Karpas-422 (cell line): Measurements from ENCODE around the gene UPF3B. TPM values are rescaled to one million over a fixed set of nuclear protein-coding genes. Genes with fewer than 3 reads are reported as not detected.
A peak's percentile ranks its signal among the peaks of the same experiment; 100 is the strongest.
"Not testable (repeated sequence)": the region's sequence is repeated elsewhere in the genome, so short reads cannot be mapped to it uniquely, and the experiment has no call there.

ENCODE experiments used
- DNase-seq: peaks from one replicate; pipeline ENCODE4 v3.0.0-alpha.2; 2015
- H2AFZ ChIP-seq: fragments of 200-600 bp; sonication (generic); 2 replicates; pipeline ENCODE4 v1.6.1; 2014; ENCODE audit warnings: antibody characterized with exemption, low read length, mixed read lengths
- H3K27ac ChIP-seq: fragments of 200-600 bp; sonication (generic); 2 replicates; pipeline ENCODE4 v1.5.1; 2014; ENCODE audit warnings: mild to moderate bottlenecking, low read length, moderate library complexity
- H3K27me3 ChIP-seq: fragments of 200-600 bp; sonication (generic); 2 replicates; pipeline ENCODE4 v1.6.1; 2014; ENCODE audit warnings: low read length, mixed read lengths
- H3K36me3 ChIP-seq: fragments of 200-600 bp; sonication (generic); 2 replicates; pipeline ENCODE4 v1.6.1; 2014; ENCODE audit warnings: low read length, mixed read lengths; ENCODE audit not compliant: insufficient read depth
- H3K4me1 ChIP-seq: fragments of 200-600 bp; sonication (generic); 2 replicates; pipeline ENCODE4 v1.6.1; 2014; ENCODE audit warnings: mild to moderate bottlenecking, low read length, mixed read lengths
- H3K4me2 ChIP-seq: fragments of 200-600 bp; sonication (generic); 2 replicates; pipeline ENCODE4 v1.6.1; 2014; ENCODE audit warnings: low read length, low read depth, mild to moderate bottlenecking; ENCODE audit not compliant: poor library complexity, severe bottlenecking
- H3K4me3 ChIP-seq: fragments of 200-600 bp; sonication (generic); 2 replicates; pipeline ENCODE4 v1.5.1; 2014; ENCODE audit warnings: mild to moderate bottlenecking, antibody characterized with exemption, low read length, mixed read lengths
- H3K79me2 ChIP-seq: fragments of 200-600 bp; sonication (generic); 2 replicates; pipeline ENCODE4 v1.6.1; 2014; ENCODE audit warnings: mild to moderate bottlenecking, low read length, mixed read lengths
- H3K9ac ChIP-seq: fragments of 200-600 bp; sonication (generic); 2 replicates; pipeline ENCODE4 v1.6.0; 2014; ENCODE audit warnings: low read length
- H3K9me2 ChIP-seq: fragments of 200-600 bp; sonication (generic), shearing (Covaris generic); replicated peaks from 2 replicates; pipeline ENCODE4 v1.6.0; 2014; ENCODE audit warnings: mild to moderate bottlenecking, low read length, moderate library complexity; ENCODE audit not compliant: insufficient read depth
- H3K9me3 ChIP-seq: fragments of 300-700, 200-600 bp; sonication (generic); 2 replicates; pipeline ENCODE4 v1.6.1; 2014; ENCODE audit warnings: low read length, mixed read lengths
- H4K20me1 ChIP-seq: fragments of 200-600 bp; sonication (generic); 2 replicates; pipeline ENCODE4 v1.6.1; 2014; ENCODE audit warnings: mild to moderate bottlenecking, antibody characterized with exemption, low read length, low read depth; ENCODE audit not compliant: insufficient read depth
- total RNA-seq: library from RNA; depleted of rRNA; stranded (reverse); fragments of >200 nt; shearing (Covaris generic); gene quantifications from 2 replicates; pipeline ENCODE4 v1.2.3, GENCODE V29; 2014; ENCODE audit warnings: low replicate concordance

UPF3B gene
- total RNA-seq, 1 experiment from 2014 or later: 8.9 TPM

DNA sequence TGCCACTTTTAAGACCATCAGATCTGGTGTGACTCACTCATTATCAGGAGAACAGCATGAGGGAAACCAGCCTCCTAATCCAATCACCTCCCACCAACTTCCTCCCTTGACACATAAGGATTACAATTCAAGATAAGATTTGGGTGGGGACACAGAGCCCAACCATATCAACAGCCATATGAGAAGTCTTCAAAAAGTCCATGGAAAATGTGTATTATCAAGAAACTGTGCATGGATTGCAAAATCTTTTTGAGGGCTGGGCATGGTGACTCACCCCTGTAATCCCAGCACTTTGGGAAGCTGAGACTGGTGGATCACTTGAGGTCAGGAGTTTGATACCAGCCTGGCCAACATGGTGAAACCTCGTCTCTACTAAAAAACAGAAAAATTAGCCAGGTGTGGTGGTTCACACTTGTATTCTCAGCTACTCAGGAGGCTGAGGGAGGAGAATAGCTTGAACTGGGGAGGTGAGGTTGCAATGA is 43.5 kb downstream of the UPF3B start:
- Histone ChIP-seq H4K20me1 (no peaks in the 10 kb centered on the region), H3K4me3 (no peak overlapping the region), H3K79me2 (no peaks in the 10 kb centered on the region), H3K27me3 (no peaks in the 10 kb centered on the region), H3K9me3 (no peaks in the 10 kb centered on the region), H3K9me2 (no peaks in the 10 kb centered on the region), H3K4me1 (no peaks in the 10 kb centered on the region), H3K9ac (no peak overlapping the region), H2AFZ (no peak overlapping the region), H3K4me2 (no peak overlapping the region), H3K27ac (no peak overlapping the region), H3K36me3 (no peaks in the 10 kb centered on the region)
- DNase-seq: no peak

DNA sequence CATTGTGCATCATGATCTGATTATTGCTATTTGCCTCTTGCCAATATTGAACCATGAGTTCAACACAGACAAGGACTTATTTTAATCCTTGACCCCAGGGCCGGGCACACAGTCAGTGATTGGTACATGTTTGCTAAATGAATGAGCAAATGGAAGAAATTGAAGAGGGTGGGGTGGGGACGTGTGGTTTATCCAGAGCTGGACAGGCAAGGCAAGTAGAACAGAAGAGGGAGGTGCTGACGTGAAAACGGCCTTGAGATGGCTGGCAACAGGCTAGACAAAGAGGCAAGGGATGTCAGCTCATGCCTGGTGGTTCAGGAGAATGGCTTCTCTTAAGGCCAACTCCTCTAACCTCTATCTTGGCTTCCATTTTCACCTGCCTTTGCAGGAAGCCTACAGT is 44.3 kb downstream of the UPF3B start:
- not testable (repeated sequence) for H3K4me2 ChIP-seq, H3K27me3 ChIP-seq, H3K27ac ChIP-seq, H3K79me2 ChIP-seq, H3K9ac ChIP-seq, H3K4me1 ChIP-seq, DNase-seq, H2AFZ ChIP-seq, H4K20me1 ChIP-seq, H3K4me3 ChIP-seq, H3K36me3 ChIP-seq, H3K9me2 ChIP-seq, H3K9me3 ChIP-seq

DNA sequence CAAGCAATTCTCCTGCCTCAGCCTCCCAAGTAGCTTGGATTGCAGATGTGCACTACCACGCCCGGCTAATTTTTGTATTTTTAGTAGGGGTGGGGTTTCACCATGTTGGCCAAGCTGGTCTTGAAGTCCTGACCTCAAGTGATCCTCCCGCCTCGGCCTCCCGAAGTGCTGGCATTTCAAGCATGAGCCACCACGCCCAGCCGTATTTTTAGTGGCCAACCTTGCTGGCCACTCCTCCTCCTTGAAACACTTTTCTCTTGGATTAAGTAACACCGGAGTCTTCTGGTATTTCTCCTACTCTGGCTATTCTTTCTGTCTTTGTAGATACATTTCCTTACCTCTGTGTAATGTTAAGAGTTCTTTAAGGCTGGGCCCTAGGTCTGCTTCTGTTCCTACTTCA is 50.2 kb downstream of the UPF3B start:
- Histone ChIP-seq H3K36me3 (no peaks in the 10 kb centered on the region), H3K27ac (no peak overlapping the region), H3K4me3 (no peak overlapping the region), H2AFZ (no peak overlapping the region), H3K4me2 (no peak overlapping the region), H4K20me1 (no peaks in the 10 kb centered on the region), H3K9me3 (no peaks in the 10 kb centered on the region), H3K79me2 (no peaks in the 10 kb centered on the region), H3K27me3 (no peaks in the 10 kb centered on the region), H3K9ac (no peak overlapping the region), H3K9me2 (no peaks in the 10 kb centered on the region), H3K4me1 (no peaks in the 10 kb centered on the region)
- DNase-seq: no peak

DNA sequence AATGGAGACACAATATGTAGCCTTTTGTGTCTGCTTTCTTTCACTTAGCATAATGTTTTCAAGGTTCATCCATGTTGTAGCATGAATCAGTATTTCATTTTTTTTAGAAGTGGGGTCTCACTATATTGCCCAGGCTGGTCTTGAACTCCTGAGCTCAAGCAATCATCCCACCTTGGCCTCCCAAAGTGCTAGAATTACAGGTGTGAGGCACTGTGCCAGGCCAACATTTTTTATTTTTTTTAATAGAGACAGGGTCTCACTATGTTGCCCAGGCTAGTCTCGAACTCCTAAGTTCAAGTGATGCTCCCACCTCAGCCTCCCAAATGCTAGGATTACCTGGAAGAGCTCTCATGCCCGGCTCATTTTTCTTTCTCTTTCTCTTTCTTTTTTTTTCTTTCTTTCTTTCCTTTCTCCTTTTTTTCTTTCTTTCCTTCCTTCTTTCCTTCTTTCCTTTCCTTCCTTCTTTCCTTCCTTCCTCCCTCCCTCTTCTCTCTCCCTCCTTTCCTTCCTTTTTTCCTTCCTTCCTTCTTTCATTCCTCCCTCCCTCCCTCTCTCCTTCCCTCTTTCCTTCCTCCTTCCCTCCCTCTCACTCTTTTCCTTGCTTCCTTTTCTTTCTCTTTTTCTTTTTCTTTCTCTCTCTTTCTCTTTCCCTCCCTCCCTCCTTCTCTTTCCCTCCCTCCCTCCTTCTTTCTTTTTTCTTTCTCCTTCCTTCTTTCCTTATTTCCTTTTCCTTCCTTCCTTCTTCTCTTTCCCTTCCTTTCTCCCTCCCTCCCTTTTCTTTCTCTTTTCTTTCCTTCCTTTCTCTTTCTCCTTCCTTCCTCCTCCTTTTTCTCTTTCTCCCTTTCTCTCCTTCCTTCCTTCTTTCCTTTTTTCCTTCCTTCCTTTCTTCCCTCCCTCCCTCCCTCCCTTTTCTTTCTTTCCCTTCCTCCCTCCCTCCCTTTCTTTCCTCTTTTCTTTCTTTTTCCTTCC is 51.2 kb downstream of the UPF3B start:
- no peak for DNase-seq
- H3K36me3 ChIP-seq: no peaks in the 10 kb centered on the region
- no peaks in the 10 kb centered on the region for H3K79me2 ChIP-seq
- no peak overlapping the region for H3K4me3 ChIP-seq
- H3K9me3 ChIP-seq: no peaks in the 10 kb centered on the region
- H3K27me3 ChIP-seq: no peaks in the 10 kb centered on the region
- H4K20me1 ChIP-seq: no peaks in the 10 kb centered on the region
- no peaks in the 10 kb centered on the region for H3K9me2 ChIP-seq
- no peak overlapping the region for H3K27ac ChIP-seq
- H3K4me1 ChIP-seq: no peaks in the 10 kb centered on the region
- H3K9ac ChIP-seq: no peak overlapping the region
- no peak overlapping the region for H3K4me2 ChIP-seq
- no peak overlapping the region for H2AFZ ChIP-seq

DNA sequence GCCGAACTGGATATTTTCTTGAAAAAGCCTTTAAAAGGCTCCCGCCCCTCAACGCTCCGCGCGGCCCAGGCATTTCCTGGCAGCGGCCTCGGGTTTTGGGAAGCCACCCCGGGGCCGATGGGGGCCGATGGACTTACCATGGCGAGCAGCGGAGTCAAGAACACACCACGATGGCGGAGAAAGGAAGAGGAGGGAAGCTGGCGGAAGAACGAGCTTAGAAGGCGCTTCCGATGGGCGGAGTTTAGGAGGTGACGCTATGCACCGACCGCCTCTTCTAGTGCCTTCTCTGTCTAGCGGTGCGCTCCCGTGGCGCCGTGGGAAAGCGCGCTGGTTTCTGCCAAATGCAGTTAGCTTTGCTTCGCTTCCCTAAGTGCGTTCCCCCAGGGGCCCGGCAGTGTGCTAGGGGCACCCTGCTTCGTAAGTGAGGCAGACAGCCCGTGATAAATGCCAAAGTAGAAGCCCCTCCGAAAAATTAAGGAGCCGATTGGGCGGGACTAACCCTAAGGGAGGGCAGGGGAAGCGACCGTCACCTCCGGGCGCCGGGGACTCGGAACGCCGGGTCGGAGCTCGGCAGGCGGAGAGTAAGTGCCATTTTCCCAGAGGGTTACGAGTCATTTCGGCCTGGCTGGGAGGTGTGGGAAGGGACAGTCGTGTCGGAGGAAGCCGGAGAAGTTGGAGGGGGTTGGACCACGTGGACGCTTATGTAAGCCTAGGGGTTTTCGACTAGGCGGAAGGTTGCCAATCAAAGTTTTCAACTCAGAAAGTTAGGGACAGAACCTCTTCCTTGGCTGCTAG is 61.1 kb downstream of the UPF3B start, which contains the start of gene RPL39:
TSS of gene RPL39 (minus strand) at position 194 of the 795 bp plus-strand sequence. CDS start at position 140, 54 bp downstream.
- Histone ChIP-seq H3K4me2 (peak within 1 kb of the TSS; percentile 80), H3K79me2 (peaks cover 47% of the 10 kb centered on the region), H3K9me3 (no peaks in the 10 kb centered on the region), H3K27me3 (no peaks in the 10 kb centered on the region), H3K9me2 (no peaks in the 10 kb centered on the region), H3K36me3 (peaks cover 14% of the 10 kb centered on the region), H3K4me3 (peak within 1 kb of the TSS; percentile 95), H3K27ac (peak within 1 kb of the TSS; percentile 81), H4K20me1 (peaks cover 34% of the 10 kb centered on the region), H3K9ac (peak within 1 kb of the TSS; percentile 95), H3K4me1 (peaks cover 21% of the 10 kb centered on the region), H2AFZ (0 out of 2 replicates have a peak within 1 kb of the TSS, but pooled peaks have one; percentile 52)
- DNase-seq: peak; percentile 94

DNA sequence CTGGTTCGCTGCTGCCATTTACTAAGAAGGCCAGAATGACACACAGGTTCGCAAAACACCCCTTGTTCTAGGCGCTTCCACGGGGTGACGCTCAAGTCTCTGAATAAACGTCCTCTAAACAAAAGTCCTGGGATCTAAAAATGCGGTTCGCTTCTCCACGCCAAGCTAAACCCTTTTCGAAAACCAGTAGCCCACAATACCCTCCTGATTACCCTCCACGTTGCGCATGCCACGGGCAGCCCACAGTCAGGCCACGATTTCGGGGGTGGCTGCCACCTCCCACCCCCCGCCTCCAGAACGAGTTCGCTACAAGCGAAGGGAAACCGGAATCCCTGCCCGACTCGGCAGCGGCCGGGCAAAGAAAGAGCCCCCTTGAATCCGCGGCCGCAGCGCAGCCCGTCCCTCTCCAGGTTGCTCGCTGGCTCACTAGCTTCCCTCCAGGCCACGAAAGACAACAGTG is 61.8 kb downstream of the UPF3B start:
- peak overlapping the region; percentile 80 for H3K4me2 ChIP-seq
- H3K27ac ChIP-seq: peak overlapping the region; percentile 81
- H3K9me3 ChIP-seq: no peaks in the 10 kb centered on the region
- H2AFZ ChIP-seq: no peak overlapping the region
- peaks cover 34% of the 10 kb centered on the region for H4K20me1 ChIP-seq
- peaks cover 21% of the 10 kb centered on the region for H3K4me1 ChIP-seq
- peak overlapping the region; percentile 95 for H3K9ac ChIP-seq
- peaks cover 47% of the 10 kb centered on the region for H3K79me2 ChIP-seq
- no peaks in the 10 kb centered on the region for H3K27me3 ChIP-seq
- no peaks in the 10 kb centered on the region for H3K9me2 ChIP-seq
- H3K36me3 ChIP-seq: peaks cover 14% of the 10 kb centered on the region
- peak; percentile 48 for DNase-seq
- peak overlapping the region; percentile 95 for H3K4me3 ChIP-seq

DNA sequence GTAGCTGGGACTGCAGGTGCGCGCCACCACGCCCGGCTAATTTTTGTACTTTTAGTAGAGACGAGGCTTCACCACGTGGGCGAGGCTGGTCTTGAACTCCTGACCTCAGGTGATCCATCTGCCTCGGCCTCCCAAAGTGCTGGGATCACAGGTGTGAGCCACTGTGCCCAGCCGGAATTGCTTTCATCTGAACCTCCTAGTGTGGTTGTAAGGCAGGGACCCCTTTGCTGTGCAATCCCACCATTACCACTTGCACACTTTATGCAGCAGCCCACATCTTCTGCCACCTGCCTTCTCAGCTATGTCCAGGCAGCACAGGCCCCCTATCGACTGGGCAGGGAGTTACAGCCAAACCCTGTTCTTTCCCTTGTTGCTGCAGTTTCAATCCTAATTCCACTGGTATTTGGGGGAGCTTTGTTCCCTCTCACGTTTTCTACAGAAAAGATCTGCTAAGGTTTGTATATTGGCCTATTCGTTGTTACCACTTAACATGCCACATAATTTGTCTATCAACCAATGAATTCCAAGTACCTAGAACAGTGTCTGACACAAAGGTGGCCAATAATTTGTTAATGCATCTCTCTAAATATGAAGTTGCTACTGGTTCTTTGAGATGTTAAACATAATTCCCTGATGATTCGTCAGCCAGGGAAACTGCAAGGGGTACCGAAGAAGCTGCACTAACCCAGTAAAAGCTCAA is 67.9 kb downstream of the UPF3B start:
- Histone ChIP-seq H3K9me3 (no peaks in the 10 kb centered on the region), H3K27ac (no peak overlapping the region), H3K4me1 (peaks cover 11% of the 10 kb centered on the region), H3K79me2 (peaks cover 25% of the 10 kb centered on the region), H3K4me3 (no peak overlapping the region), H4K20me1 (peaks cover 32% of the 10 kb centered on the region; the same call in 1 of the 2 replicates), H3K9ac (no peak overlapping the region), H3K4me2 (no peak overlapping the region), H3K27me3 (no peaks in the 10 kb centered on the region), H3K9me2 (no peaks in the 10 kb centered on the region), H3K36me3 (peaks cover 21% of the 10 kb centered on the region), H2AFZ (no peak overlapping the region)
- DNase-seq: peak; percentile 79
